Vagina (tissue), 2 donors: ENCODE data around the gene NFATC2.

ENCODE experiments used
- CTCF ChIP-seq, 3 experiments: fragments of 450-650 bp in 2 of 3; fragments of 200-600 bp in 1 of 3; sonication (generic) in 1 of 3; IDR thresholded peaks; one replicate each; pipeline ENCODE4 v1.5.1; 2017 to 2019; ENCODE audit warnings: antibody characterized with exemption in 3 of 3, mild to moderate bottlenecking in 2 of 3, moderate library complexity in 2 of 3
- POLR2A ChIP-seq, 2 donors: fragments of 450-650 bp; IDR thresholded peaks; one replicate each; pipeline ENCODE4 v1.6.1; 2017; ENCODE audit warnings: antibody characterized with exemption in 2 of 2, mild to moderate bottlenecking in 2 of 2, moderate library complexity in 2 of 2
- POLR2AphosphoS5 ChIP-seq, 2 donors: sonication (generic); formaldehyde crosslinking; IDR thresholded peaks; one replicate each; pipeline ENCODE4 v1.9.0; 2017; ENCODE audit warnings: antibody characterized with exemption in 2 of 2, mild to moderate bottlenecking in 2 of 2, low read depth in 1 of 2; ENCODE audit not compliant: insufficient read depth in 1 of 2

- no peak for TF ChIP-seq CTCF (IDR thresholded peaks at IDR 0.05)
- TF ChIP-seq POLR2A (IDR thresholded peaks at IDR 0.05): no peak
- no peak for TF ChIP-seq POLR2AphosphoS5 (IDR thresholded peaks at IDR 0.05; ENCODE audit: insufficient read depth in 1 of 2, low read depth in 1 of 2)
Observed at GRCh38 chr20:51454250-51454865, 88.2 kb downstream of the NFATC2 start.
